ENCODE results near the gene ISG20. TPM values are rescaled to one million over a fixed set of nuclear protein-coding genes. Genes with fewer than 3 reads are reported as not detected.

ISG20 gene
- total RNA-seq, 6 experiments from 2014 or later: 6.3 to 19.4 (median 11.9) TPM

DNA sequence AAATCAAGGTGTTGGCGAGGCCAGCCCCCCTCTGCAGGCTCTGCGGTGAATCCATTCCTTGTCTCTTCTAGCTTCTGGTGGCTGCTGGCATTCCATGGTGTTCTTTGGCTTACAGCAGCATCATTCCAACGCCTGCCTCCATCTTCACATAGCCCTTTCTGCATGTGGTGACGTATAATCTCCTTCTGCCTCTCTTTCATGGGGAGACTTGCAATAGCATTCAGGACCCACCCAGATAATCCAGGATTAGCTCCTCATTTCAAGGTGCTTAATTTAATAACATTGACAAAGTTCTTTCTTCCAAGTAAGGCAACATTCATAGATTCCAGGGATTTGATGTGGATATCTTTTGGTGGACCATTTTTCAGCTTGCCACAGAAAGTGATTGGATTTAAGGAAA lies 35.8 kb downstream of the ISG20 start:
- H3K36me3 ChIP-seq: no peaks in the 10 kb centered on the region
- TF ChIP-seq, protein P1, sequence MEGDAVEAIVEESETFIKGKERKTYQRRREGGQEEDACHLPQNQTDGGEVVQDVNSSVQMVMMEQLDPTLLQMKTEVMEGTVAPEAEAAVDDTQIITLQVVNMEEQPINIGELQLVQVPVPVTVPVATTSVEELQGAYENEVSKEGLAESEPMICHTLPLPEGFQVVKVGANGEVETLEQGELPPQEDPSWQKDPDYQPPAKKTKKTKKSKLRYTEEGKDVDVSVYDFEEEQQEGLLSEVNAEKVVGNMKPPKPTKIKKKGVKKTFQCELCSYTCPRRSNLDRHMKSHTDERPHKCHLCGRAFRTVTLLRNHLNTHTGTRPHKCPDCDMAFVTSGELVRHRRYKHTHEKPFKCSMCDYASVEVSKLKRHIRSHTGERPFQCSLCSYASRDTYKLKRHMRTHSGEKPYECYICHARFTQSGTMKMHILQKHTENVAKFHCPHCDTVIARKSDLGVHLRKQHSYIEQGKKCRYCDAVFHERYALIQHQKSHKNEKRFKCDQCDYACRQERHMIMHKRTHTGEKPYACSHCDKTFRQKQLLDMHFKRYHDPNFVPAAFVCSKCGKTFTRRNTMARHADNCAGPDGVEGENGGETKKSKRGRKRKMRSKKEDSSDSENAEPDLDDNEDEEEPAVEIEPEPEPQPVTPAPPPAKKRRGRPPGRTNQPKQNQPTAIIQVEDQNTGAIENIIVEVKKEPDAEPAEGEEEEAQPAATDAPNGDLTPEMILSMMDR (IDR thresholded peaks at IDR 0.05): no peak
- TF ChIP-seq POLR2A (IDR thresholded peaks at IDR 0.05): no peak
- H3K9me3 ChIP-seq: no peaks in the 10 kb centered on the region
- 83% methylated on average over 4 of the region's 4 CpGs for WGBS (ENCODE audit: insufficient coverage, low coverage, low lambda C conversion rate, missing lambda C conversion rate)
- intact Hi-C loops (cut with DNase I): no loop called here
- no peaks in the 10 kb centered on the region for H3K4me1 ChIP-seq
- ATAC-seq (no peak), DNase-seq (no peak)
- no peak overlapping the region for H3K4me3 ChIP-seq
- no peaks in the 10 kb centered on the region for H3K27me3 ChIP-seq
- no peak overlapping the region for H3K27ac ChIP-seq

DNA sequence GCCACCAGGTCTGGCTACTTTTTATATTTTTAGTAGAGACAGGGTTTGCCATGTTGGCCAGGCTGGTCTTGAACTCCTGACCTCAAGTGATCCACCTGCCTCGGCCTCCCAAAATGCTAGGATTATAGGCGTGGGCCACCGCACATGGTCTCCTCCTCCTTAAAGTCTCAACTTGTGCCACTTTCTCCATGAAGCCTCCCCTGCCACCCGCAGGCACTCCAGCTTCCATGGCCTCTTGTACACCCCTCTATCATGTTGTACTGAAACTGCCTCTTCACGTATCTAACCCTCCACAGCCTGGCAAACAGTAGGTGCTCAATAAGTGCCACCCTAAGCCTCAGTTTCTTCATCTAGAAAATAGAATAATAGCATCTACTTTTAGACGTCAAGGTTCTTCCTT lies 39.9 kb downstream of the ISG20 start:
- TF ChIP-seq, protein P1 (IDR thresholded peaks at IDR 0.05): no peak
- TF ChIP-seq POLR2A (IDR thresholded peaks at IDR 0.05): no peak
- 75% methylated on average over 2 of the region's 6 CpGs for WGBS (ENCODE audit: insufficient coverage, low coverage, low lambda C conversion rate, missing lambda C conversion rate)
- no peak for DNase-seq

DNA sequence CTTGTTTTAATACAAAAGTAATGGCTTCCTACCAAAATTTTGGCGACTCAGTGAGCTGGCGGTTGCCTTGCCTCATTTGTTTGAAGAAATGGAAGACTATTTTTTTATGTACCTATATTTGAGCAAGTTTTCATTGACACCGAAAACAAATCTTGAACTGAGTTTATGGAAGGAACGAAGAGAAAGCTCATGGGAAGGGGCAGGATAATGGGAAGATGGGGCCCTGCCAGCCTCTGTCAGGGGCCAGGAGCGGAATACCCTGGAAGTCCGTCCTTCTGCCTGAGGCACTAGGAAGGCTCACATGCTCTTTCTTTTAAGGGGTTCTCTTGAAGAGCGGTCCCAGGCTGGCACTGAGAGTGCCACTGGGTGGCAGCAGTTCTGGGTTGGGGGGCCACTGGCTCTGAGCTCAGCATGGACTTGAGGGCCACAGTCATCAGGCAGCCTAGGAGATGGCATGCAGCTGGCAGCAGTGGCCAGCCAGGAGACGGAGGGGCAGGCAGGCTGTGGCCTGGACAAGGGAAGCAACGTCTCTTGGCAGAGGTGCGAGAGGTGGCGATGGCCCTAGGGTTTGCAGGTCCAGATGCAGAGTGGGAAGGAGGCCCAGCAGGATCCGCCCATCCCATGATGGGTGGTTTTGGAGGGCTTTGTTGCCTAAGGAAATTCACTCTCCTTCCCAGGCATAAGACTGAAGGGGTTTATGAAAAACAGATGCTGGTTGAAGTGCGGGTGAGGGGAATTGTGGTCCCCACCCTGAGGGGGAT lies 41.6 kb downstream of the ISG20 start:
- ATAC-seq: no peak
- WGBS (ENCODE audit: insufficient coverage, low coverage, low lambda C conversion rate, missing lambda C conversion rate): 91% methylated on average over 8 of the region's 13 CpGs
- no peaks in the 10 kb centered on the region for H3K4me1 ChIP-seq
- TF ChIP-seq POLR2A (IDR thresholded peaks at IDR 0.05): no peak
- TF ChIP-seq, protein P1 (IDR thresholded peaks at IDR 0.05): no peak
- H3K27me3 ChIP-seq: no peaks in the 10 kb centered on the region
- H3K27ac ChIP-seq: no peak overlapping the region
- H3K9me3 ChIP-seq: no peaks in the 10 kb centered on the region
- DNase-seq: no peak
- intact Hi-C loops (cut with DNase I): no loop called here
- no peak overlapping the region for H3K4me3 ChIP-seq
- H3K36me3 ChIP-seq: no peaks in the 10 kb centered on the region

More for the DNA sequence above, 39.9 kb downstream of the ISG20 start:
- intact Hi-C loops (cut with DNase I): no loop called here
- no peak overlapping the region for H3K4me3 ChIP-seq
- no peak overlapping the region for H3K27ac ChIP-seq
- no peaks in the 10 kb centered on the region for H3K4me1 ChIP-seq
- no peak for ATAC-seq
- no peaks in the 10 kb centered on the region for H3K27me3 ChIP-seq
- H3K9me3 ChIP-seq: no peaks in the 10 kb centered on the region
- H3K36me3 ChIP-seq: no peaks in the 10 kb centered on the region

DNA sequence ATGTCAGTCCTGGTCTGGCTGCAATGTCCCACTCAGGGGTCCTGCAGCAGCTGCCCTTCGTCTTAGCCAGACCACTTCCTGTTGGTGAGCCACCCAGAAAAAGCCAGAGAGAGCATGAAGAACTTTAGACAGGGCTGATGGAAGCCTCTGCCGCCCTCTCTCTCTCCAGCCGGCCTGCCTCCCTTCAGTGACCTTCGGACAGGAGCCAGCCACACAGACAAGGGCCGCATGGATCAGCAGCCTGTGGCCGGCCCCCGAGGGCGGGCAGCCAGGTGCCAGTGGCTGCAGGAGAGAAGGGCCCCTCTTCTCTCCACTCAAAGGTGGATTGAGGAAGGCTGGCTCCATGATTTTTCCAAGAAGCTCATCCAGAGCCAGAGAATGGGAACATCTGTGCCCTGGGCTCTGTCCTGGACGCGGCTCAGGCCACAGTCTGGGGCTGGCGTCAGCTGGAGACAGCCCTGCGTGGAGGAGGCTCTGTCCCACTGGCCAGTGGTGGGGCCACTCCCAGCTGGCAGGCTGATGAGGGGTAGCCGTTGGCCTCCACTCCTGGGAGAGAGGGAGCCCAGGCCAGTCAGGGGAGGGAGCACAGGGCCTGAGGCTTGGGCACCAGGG lies 42.9 kb downstream of the ISG20 start:
- intact Hi-C loops (cut with DNase I): no loop called here
- peak in 2 of 3 donors; percentile 49 to 66 for DNase-seq
- TF ChIP-seq POLR2A (IDR thresholded peaks at IDR 0.05): no peak

DNA sequence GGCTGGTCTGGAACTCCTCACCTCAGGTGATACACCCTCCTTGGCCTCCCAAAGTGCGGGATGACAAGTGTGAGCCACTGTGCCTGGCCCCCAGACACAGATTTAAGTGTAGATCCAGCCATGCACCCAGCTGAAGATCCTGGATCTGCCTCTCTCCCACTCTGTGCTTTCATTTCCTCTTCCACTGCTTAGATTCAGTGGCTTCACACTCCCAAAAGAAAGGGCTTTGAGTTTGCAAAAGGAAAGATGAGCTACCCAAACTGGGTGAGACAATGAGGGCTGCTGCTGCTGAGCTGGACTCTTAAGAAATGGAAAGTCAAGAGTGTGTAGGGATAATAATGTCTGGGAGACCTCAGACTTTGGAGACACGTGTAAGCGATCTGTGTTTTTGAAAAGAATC lies 45.5 kb downstream of the ISG20 start:
- intact Hi-C loops (cut with DNase I): no loop called here

More for the DNA sequence above, 42.9 kb downstream of the ISG20 start:
- H3K27ac ChIP-seq: no peak overlapping the region
- no peaks in the 10 kb centered on the region for H3K4me1 ChIP-seq
- no peak overlapping the region for H3K4me3 ChIP-seq
- no peaks in the 10 kb centered on the region for H3K27me3 ChIP-seq
- WGBS (ENCODE audit: insufficient coverage, low coverage, low lambda C conversion rate, missing lambda C conversion rate): 17% methylated on average over 1 of the region's 13 CpGs
- no peaks in the 10 kb centered on the region for H3K9me3 ChIP-seq
- peak; percentile 82 to 95 (median 86) for ATAC-seq
- H3K36me3 ChIP-seq: no peaks in the 10 kb centered on the region

More for the DNA sequence above, 45.5 kb downstream of the ISG20 start:
- ATAC-seq (no peak), DNase-seq (no peak)
- WGBS (ENCODE audit: insufficient coverage, low coverage, low lambda C conversion rate, missing lambda C conversion rate): 56% methylated on average over 3 of the region's 3 CpGs
- H3K27me3 ChIP-seq: no peaks in the 10 kb centered on the region
- H3K4me3 ChIP-seq: no peak overlapping the region
- no peaks in the 10 kb centered on the region for H3K4me1 ChIP-seq
- H3K9me3 ChIP-seq: no peaks in the 10 kb centered on the region
- no peak overlapping the region for H3K27ac ChIP-seq
- TF ChIP-seq, protein P1 (IDR thresholded peaks at IDR 0.05): no peak
- TF ChIP-seq POLR2A (IDR thresholded peaks at IDR 0.05): no peak
- H3K36me3 ChIP-seq: no peaks in the 10 kb centered on the region

Measured in right lobe of liver (tissue), 6 donors.